HL-60 (cell line): ENCODE data around the gene PRG2.

Experiments used
- CTCF ChIP-seq: IDR thresholded peaks from one replicate; pipeline ENCODE4 v1.5.1; 2011; ENCODE audit warnings: low read length, control low read depth, inconsistent platforms; ENCODE audit not compliant: insufficient read depth
- POLR2AphosphoS5 ChIP-seq: IDR thresholded peaks from 2 replicates; pipeline ENCODE4 v1.6.1; 2012; ENCODE audit warnings: low read depth
- REST ChIP-seq: IDR thresholded peaks from 2 replicates; pipeline ENCODE4 v1.6.1; 2012; ENCODE audit warnings: low read depth; ENCODE audit not compliant: insufficient replicate concordance
- SPI1 ChIP-seq: IDR thresholded peaks from 2 replicates; pipeline ENCODE4 v1.6.1; 2012; ENCODE audit warnings: low read depth, mild to moderate bottlenecking, borderline replicate concordance

- TF ChIP-seq CTCF (no peak), REST (no peak), POLR2AphosphoS5 (no peak), SPI1 (no peak)
These were observed 1.1 kb upstream of the PRG2 start for GRCh38 chr11:57391539-57391938.
